GM12864 (cell line): ENCODE results near the gene FASN.

ENCODE experiments used
- DNase-seq: peaks from one replicate; pipeline ENCODE4 v3.0.0-alpha.2; 2011; ENCODE audit warnings: low read depth
- H3K4me3 ChIP-seq: 2 replicates; pipeline ENCODE4 v1.5.1; 2011; ENCODE audit warnings: mild to moderate bottlenecking, low read depth, low read length, control low read depth
- CTCF ChIP-seq: IDR thresholded peaks from 2 replicates; pipeline ENCODE4 v1.5.1; 2011; ENCODE audit warnings: low read depth, mild to moderate bottlenecking, moderate library complexity, low read length, control low read depth, inconsistent platforms; ENCODE audit errors: missing control alignments

FASN gene

GRCh38 chr17:82052638-82053059 lies 45.4 kb downstream of the FASN start:
- DNase-seq: no peak
- H3K4me3 ChIP-seq: peak overlapping the region; percentile 94
- no peak for TF ChIP-seq CTCF

GRCh38 chr17:82051776-82052637 lies 46.0 kb downstream of the FASN start, which contains the start of the genes GPS1 and RFNG:
Gene GPS1 (plus strand): TSS chr17:82051898. CDS start chr17:82051932, 34 bp downstream.
Gene RFNG (minus strand): TSS chr17:82051811. CDS start chr17:82051766, 45 bp downstream.
- DNase-seq: no peak
- H3K4me3 ChIP-seq: peak within 1 kb of the TSS; percentile 94
- TF ChIP-seq CTCF: no peak

- H3K4me3 ChIP-seq: peak overlapping the region; percentile 94
- DNase-seq: no peak
- TF ChIP-seq CTCF: no peak
These were observed 47.0 kb downstream of the FASN start for GRCh38 chr17:82050761-82051641.

GRCh38 chr17:82050152-82050760 lies 47.8 kb downstream of the FASN start:
- H3K4me3 ChIP-seq: peak overlapping the region; percentile 94
- no peak for TF ChIP-seq CTCF
- DNase-seq: no peak

GRCh38 chr17:82049521-82049971 lies 48.5 kb downstream of the FASN start:
- TF ChIP-seq CTCF: no peak
- no peak for DNase-seq

GRCh38 chr17:82049106-82049505 lies 48.9 kb downstream of the FASN start:
- H3K4me3 ChIP-seq: no peak overlapping the region
- TF ChIP-seq CTCF: no peak
- no peak for DNase-seq

More at GRCh38 chr17:82049521-82049971, 48.5 kb downstream of the FASN start:
- no peak overlapping the region for H3K4me3 ChIP-seq
